OCI-LY1 (cell line): Measurements from ENCODE around the gene LRRN4.

Source experiments
- H2AFZ ChIP-seq: fragments of 200-600 bp; sonication (generic), shearing (Covaris generic); 2 replicates; pipeline ENCODE4 v1.6.0; 2014; ENCODE audit warnings: antibody characterized with exemption, mild to moderate bottlenecking, low read length
- H3F3A ChIP-seq: fragments of 200-600 bp; sonication (generic), shearing (Covaris generic); 2 replicates; pipeline ENCODE4 v1.6.0; 2014; ENCODE audit warnings: mild to moderate bottlenecking, antibody characterized with exemption, low read length, moderate library complexity; ENCODE audit not compliant: insufficient read depth
- H3K27ac ChIP-seq: fragments of 200-600 bp; sonication (generic); 2 replicates; pipeline ENCODE4 v1.5.1; 2014; ENCODE audit warnings: low read length, mixed run types, mild to moderate bottlenecking, low read depth; ENCODE audit not compliant: poor library complexity, severe bottlenecking
- H3K27me3 ChIP-seq: fragments of 200-600 bp; sonication (generic); 2 replicates; pipeline ENCODE4 v1.6.0; 2014; ENCODE audit warnings: antibody characterized with exemption, mild to moderate bottlenecking, low read length, moderate library complexity; ENCODE audit not compliant: insufficient read depth
- H3K36me3 ChIP-seq: fragments of 200-600 bp; sonication (generic); 2 replicates; pipeline ENCODE4 v1.6.1; 2014; ENCODE audit warnings: mild to moderate bottlenecking, antibody characterized with exemption, low read length, moderate library complexity, mixed read lengths; ENCODE audit not compliant: insufficient read depth
- H3K4me1 ChIP-seq: fragments of 200-600 bp; sonication (generic); 2 replicates; pipeline ENCODE4 v1.5.1; 2014; ENCODE audit warnings: mild to moderate bottlenecking, low read length, moderate library complexity; ENCODE audit not compliant: insufficient read depth, severe bottlenecking
- H3K4me2 ChIP-seq: fragments of 200-600 bp; sonication (generic), shearing (Covaris generic); 2 replicates; pipeline ENCODE4 v1.6.1; 2014; ENCODE audit warnings: low read length
- H3K4me3 ChIP-seq: fragments of 200-600 bp; sonication (generic); 2 replicates; pipeline ENCODE4 v1.5.1; 2014; ENCODE audit warnings: low read length, low read depth, mild to moderate bottlenecking, mixed read lengths; ENCODE audit not compliant: poor library complexity, severe bottlenecking
- H3K79me2 ChIP-seq: fragments of 200-600 bp; shearing (Covaris generic); 2 replicates; pipeline ENCODE4 v1.6.1; 2016; ENCODE audit warnings: mixed run types, low read length, mixed read lengths; ENCODE audit not compliant: insufficient read depth
- H3K9ac ChIP-seq: fragments of 200-600 bp; sonication (generic), shearing (Covaris generic); 2 replicates; pipeline ENCODE4 v1.6.1; 2014; ENCODE audit warnings: mild to moderate bottlenecking, low read length, mixed read lengths
- H3K9me2 ChIP-seq: fragments of 200-600 bp; sonication (generic), shearing (Covaris generic); 2 replicates; pipeline ENCODE4 v1.6.1; 2014; ENCODE audit warnings: low read depth, mild to moderate bottlenecking, low read length, mixed read lengths
- H3K9me3 ChIP-seq: fragments of 200-600 bp; shearing (Covaris generic); 2 replicates; pipeline ENCODE4 v1.6.1; 2014; ENCODE audit warnings: low read length, mixed read lengths
- H4K20me1 ChIP-seq: fragments of 200-600 bp; sonication (generic), shearing (Covaris generic); 2 replicates; pipeline ENCODE4 v1.6.0; 2016; ENCODE audit warnings: mild to moderate bottlenecking, low read length; ENCODE audit not compliant: insufficient read depth
- CTCF ChIP-seq: fragments of 200-600 bp; sonication (generic), shearing (Covaris generic); IDR thresholded peaks from 2 replicates; pipeline ENCODE4 v1.5.1; 2017; ENCODE audit warnings: mild to moderate bottlenecking, antibody characterized with exemption, low read length, moderate library complexity, mixed read lengths
- EZH2 ChIP-seq: fragments of 200-600 bp; sonication (generic), shearing (Covaris generic); IDR thresholded peaks from 2 replicates; pipeline ENCODE4 v1.8.0; 2017; ENCODE audit warnings: borderline replicate concordance, mixed run types, mild to moderate bottlenecking, antibody characterized with exemption, low read length, moderate library complexity, mixed read lengths

The LRRN4 gene

GRCh38 chr20:6046432-6046831, 7.4 kb downstream of the LRRN4 start:
- TF ChIP-seq EZH2 (no peak), CTCF (no peak)
- no peak overlapping the region for H3K9ac ChIP-seq
- H3F3A ChIP-seq = no peaks in the 10 kb centered on the region
- no peaks in the 10 kb centered on the region for H3K79me2 ChIP-seq
- no peaks in the 10 kb centered on the region for H4K20me1 ChIP-seq
- no peak overlapping the region for H3K27ac ChIP-seq
- H3K36me3 ChIP-seq = no peaks in the 10 kb centered on the region; the same call in 1 of the 2 replicates
- H2AFZ ChIP-seq = no peak overlapping the region
- H3K4me2 ChIP-seq = no peak overlapping the region
- no peaks in the 10 kb centered on the region for H3K4me1 ChIP-seq
- no peaks in the 10 kb centered on the region for H3K9me3 ChIP-seq
- H3K9me2 ChIP-seq = no peaks in the 10 kb centered on the region
- no peak overlapping the region for H3K4me3 ChIP-seq
- no peaks in the 10 kb centered on the region; the same call in 1 of the 2 replicates for H3K27me3 ChIP-seq

GRCh38 chr20:6045566-6045965, 8.3 kb downstream of the LRRN4 start:
- H3K27me3 ChIP-seq = no peaks in the 10 kb centered on the region; the same call in 1 of the 2 replicates
- H3K79me2 ChIP-seq = no peaks in the 10 kb centered on the region
- H3K9me2 ChIP-seq = no peaks in the 10 kb centered on the region
- H3F3A ChIP-seq = no peaks in the 10 kb centered on the region
- H3K4me1 ChIP-seq = no peaks in the 10 kb centered on the region
- TF ChIP-seq CTCF (no peak), EZH2 (no peak)
- H3K4me3 ChIP-seq = no peak overlapping the region
- H3K4me2 ChIP-seq = no peak overlapping the region
- H3K9ac ChIP-seq = no peak overlapping the region
- H3K27ac ChIP-seq = no peak overlapping the region
- H2AFZ ChIP-seq = no peak overlapping the region
- H3K9me3 ChIP-seq = no peaks in the 10 kb centered on the region
- peaks cover 4% of the 10 kb centered on the region for H3K36me3 ChIP-seq
- H4K20me1 ChIP-seq = no peaks in the 10 kb centered on the region

GRCh38 chr20:6044115-6044514, 9.7 kb downstream of the LRRN4 start:
- no peak overlapping the region for H3K4me2 ChIP-seq
- no peak overlapping the region for H3K9ac ChIP-seq
- no peaks in the 10 kb centered on the region for H3K4me1 ChIP-seq

More at GRCh38 chr20:6044115-6044514, 9.7 kb downstream of the LRRN4 start:
- H4K20me1 ChIP-seq = no peaks in the 10 kb centered on the region
- H3K27me3 ChIP-seq = no peaks in the 10 kb centered on the region; the same call in 1 of the 2 replicates
- no peak for TF ChIP-seq CTCF
- no peak for TF ChIP-seq EZH2
- H3K9me2 ChIP-seq = no peaks in the 10 kb centered on the region
- no peak overlapping the region for H2AFZ ChIP-seq
- no peaks in the 10 kb centered on the region for H3K79me2 ChIP-seq
- no peak overlapping the region for H3K27ac ChIP-seq
- no peak overlapping the region for H3K4me3 ChIP-seq
- H3K9me3 ChIP-seq = no peaks in the 10 kb centered on the region
- H3K36me3 ChIP-seq = peaks cover 15% of the 10 kb centered on the region
- H3F3A ChIP-seq = no peaks in the 10 kb centered on the region
